ENCODE measurements around the gene WNT8B.

WNT8B gene

DNA sequence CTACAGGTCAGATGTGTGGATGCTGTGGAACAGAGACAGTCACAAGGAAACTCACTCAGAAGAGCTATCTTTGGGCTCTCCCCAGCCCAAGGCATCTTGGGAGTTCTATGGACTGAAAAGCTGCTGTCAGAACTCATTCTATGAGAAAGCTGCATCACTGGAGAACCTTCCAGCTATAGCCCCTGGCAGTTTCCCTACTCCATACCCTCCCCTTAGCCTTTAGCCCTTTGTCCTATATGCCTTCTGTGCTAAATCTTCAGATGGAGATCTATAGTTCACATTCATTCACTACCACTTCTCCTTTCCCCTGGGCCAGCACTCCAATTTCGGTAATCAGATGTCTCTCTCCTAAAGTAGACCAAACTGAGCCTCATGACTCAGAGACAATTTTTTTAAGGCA lies 6.9 kb downstream of the WNT8B start:
- no peak for DNase-seq (ENCODE audit: low read depth)
- no peak overlapping the region for H3K4me3 ChIP-seq (ENCODE audit: low read length)
- TF ChIP-seq, protein P1, sequence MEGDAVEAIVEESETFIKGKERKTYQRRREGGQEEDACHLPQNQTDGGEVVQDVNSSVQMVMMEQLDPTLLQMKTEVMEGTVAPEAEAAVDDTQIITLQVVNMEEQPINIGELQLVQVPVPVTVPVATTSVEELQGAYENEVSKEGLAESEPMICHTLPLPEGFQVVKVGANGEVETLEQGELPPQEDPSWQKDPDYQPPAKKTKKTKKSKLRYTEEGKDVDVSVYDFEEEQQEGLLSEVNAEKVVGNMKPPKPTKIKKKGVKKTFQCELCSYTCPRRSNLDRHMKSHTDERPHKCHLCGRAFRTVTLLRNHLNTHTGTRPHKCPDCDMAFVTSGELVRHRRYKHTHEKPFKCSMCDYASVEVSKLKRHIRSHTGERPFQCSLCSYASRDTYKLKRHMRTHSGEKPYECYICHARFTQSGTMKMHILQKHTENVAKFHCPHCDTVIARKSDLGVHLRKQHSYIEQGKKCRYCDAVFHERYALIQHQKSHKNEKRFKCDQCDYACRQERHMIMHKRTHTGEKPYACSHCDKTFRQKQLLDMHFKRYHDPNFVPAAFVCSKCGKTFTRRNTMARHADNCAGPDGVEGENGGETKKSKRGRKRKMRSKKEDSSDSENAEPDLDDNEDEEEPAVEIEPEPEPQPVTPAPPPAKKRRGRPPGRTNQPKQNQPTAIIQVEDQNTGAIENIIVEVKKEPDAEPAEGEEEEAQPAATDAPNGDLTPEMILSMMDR (conservative IDR thresholded peaks at IDR 0.05; ENCODE audit: low read depth, low read length): no peak

DNA sequence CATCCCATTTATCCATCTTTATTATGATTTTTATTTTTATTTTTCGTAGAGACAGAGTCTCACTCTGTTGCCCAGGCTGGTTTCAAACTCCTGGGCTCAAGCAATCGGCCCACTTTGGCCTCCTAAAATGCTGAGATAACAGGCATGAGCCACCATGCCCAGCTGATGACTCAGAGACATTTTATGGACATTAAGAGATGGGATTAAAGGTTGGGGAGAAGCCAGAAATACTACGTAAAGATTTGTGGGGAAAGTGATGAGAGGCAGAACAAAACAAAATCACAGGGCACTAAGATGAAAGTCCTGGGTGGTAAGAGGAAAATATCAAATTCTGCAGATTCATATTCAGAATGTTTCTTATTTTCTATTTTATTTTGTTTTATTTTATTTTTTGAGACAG lies 7.6 kb downstream of the WNT8B start:
- TF ChIP-seq, protein P1 (conservative IDR thresholded peaks at IDR 0.05; ENCODE audit: low read depth, low read length): no peak
- DNase-seq (ENCODE audit: low read depth): no peak
- H3K4me3 ChIP-seq (ENCODE audit: low read length): no peak overlapping the region

DNA sequence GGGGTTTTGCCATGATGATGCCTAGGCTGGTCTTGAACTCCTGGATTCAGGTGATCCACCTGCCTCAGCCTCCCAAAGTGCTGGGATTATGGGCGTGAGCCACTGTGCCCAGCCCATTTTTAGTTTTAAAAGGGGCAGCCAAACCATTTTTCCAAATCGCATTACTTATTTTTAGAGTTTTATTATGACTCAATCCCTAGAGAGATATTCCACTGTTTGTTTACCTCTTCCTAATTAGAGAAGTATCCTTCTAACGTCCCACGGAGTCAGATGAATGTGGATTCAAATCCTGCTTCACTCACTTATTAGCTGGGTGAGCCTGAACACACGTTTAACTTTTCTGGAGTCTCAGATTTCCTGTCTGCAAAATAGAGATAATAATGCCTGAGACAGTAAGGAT lies 15.2 kb downstream of the WNT8B start:
- no peak overlapping the region for H3K4me3 ChIP-seq (ENCODE audit: low read length)
- TF ChIP-seq, protein P1 (conservative IDR thresholded peaks at IDR 0.05; ENCODE audit: low read depth, low read length): no peak
- no peak for DNase-seq (ENCODE audit: low read depth)

DNA sequence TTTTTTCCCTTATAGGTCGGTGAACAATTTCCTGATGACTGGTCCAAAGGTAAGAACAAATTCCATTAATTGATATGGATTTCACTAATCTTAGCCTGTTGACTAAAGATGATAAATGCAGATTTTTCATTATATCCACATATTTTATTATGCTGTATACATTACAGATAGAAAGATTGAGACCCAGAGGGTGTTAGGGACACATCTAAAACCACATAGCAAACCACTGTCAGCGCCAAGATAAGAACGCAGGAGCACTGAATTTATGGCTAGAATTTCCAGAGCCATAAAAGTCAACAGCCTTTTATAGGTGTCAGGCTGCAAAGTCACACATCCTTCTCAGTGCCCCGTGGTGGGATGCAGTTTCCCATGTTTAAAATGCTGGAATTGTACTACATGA lies 16.2 kb downstream of the WNT8B start:
- no peak overlapping the region for H3K4me3 ChIP-seq (ENCODE audit: low read length)
- no peak for DNase-seq (ENCODE audit: low read depth)
- TF ChIP-seq, protein P1 (conservative IDR thresholded peaks at IDR 0.05; ENCODE audit: low read depth, low read length): no peak

DNA sequence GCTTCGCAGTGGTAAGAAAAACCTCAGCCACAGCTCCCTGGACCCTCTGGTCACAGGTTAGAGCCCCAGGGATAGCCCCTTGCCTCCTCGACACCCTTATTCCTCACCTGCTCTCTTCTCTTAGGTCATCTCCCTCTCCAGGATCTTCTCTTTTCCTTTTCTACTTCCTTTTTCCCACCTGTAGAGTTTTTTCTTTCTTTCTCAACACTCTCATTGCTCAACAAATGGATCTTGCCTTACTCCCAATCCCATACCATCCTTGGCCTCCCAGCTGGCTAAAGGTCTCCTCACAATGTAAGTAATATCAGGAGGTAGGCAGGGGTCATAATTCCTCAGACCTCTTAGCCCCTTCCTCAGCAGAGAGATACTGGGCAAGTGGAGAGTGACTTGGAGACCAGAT lies 17.2 kb downstream of the WNT8B start:
- no peak for DNase-seq (ENCODE audit: low read depth)
- TF ChIP-seq, protein P1 (conservative IDR thresholded peaks at IDR 0.05; ENCODE audit: low read depth, low read length): no peak
- H3K4me3 ChIP-seq (ENCODE audit: low read length): no peak overlapping the region

DNA sequence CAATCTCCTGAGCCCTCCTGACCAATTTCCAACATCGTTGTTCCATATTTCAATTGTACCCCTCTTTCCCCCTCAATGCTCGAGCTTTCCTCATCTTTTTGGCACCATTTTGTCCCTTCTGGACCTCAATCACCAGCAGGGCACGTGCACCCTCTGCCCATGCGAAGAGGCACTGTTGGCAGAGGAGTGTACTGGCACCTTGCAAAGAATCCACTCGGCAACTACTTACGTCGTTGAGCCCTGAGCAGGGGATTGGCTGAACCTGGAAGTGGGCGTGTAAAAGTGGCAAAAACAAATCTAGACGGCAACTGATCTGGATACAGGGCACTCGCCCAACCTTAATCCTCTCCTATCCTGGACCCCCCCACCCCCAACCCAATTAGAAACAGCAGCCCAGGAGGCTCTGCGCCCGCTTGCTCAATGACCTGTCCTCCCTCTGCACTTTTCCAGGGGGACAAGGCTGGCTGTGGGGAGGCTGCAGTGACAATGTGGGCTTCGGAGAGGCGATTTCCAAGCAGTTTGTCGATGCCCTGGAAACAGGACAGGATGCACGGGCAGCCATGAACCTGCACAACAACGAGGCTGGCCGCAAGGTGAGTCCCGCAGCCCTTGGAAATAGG lies 18.8 kb downstream of the WNT8B start:
- peak; percentile 62 for DNase-seq (ENCODE audit: low read depth)
- TF ChIP-seq, protein P1 (conservative IDR thresholded peaks at IDR 0.05; ENCODE audit: low read depth, low read length): no peak
- peak overlapping the region; percentile 47 for H3K4me3 ChIP-seq (ENCODE audit: low read length)

DNA sequence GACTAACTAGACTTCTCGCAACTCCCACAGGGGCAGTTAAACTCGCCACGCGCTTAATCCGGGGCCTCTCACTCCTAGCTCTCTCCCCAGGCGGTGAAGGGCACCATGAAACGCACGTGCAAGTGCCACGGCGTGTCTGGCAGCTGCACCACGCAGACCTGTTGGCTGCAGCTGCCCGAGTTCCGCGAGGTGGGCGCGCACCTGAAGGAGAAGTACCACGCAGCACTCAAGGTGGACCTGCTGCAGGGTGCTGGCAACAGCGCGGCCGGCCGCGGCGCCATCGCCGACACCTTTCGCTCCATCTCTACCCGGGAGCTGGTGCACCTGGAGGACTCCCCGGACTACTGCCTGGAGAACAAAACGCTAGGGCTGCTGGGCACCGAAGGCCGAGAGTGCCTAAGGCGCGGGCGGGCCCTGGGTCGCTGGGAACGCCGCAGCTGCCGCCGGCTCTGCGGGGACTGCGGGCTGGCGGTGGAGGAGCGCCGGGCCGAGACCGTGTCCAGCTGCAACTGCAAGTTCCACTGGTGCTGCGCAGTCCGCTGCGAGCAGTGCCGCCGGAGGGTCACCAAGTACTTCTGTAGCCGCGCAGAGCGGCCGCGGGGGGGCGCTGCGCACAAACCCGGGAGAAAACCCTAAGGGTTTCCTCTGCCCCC lies 19.5 kb downstream of the WNT8B start:
- TF ChIP-seq, protein P1 (conservative IDR thresholded peaks at IDR 0.05; ENCODE audit: low read depth, low read length): peak; percentile 92
- peak overlapping the region; percentile 47 for H3K4me3 ChIP-seq (ENCODE audit: low read length)
- DNase-seq (ENCODE audit: low read depth): peak; percentile 27
